MM.1S (cell line): ENCODE data around the gene SLC4A9.
"Not testable (repeated sequence)": the region's sequence is repeated elsewhere in the genome, so short reads cannot be mapped to it uniquely, and the experiment has no call there.

Source experiments
- DNase-seq: peaks from one replicate; pipeline ENCODE4 v3.0.0-alpha.2; 2015
- H2AFZ ChIP-seq: fragments of 300-600 bp; sonication (generic); 2 replicates; pipeline ENCODE4 v1.6.0; 2016; ENCODE audit warnings: antibody characterized with exemption, low read length
- H3F3A ChIP-seq: fragments of 300-600 bp; sonication (generic); 2 replicates; pipeline ENCODE4 v1.6.1; 2016; ENCODE audit warnings: mild to moderate bottlenecking, antibody characterized with exemption, low read length, moderate library complexity, mixed read lengths; ENCODE audit not compliant: insufficient read depth
- H3K27ac ChIP-seq: fragments of 300-600 bp; sonication (generic); 2 replicates; pipeline ENCODE4 v1.5.1; 2016; ENCODE audit warnings: mild to moderate bottlenecking, low read length
- H3K27me3 ChIP-seq: fragments of 300-600 bp; sonication (generic); replicated peaks from 2 replicates; pipeline ENCODE4 v1.6.0; 2016; ENCODE audit warnings: low read length; ENCODE audit not compliant: insufficient read depth
- H3K36me3 ChIP-seq: fragments of 300-600 bp; sonication (generic); replicated peaks from 2 replicates; pipeline ENCODE4 v1.6.1; 2016; ENCODE audit warnings: mild to moderate bottlenecking, low read length, mixed read lengths; ENCODE audit not compliant: insufficient read depth
- H3K4me1 ChIP-seq: fragments of 300-600 bp; sonication (generic); 2 replicates; pipeline ENCODE4 v1.6.1; 2016; ENCODE audit warnings: low read length, mixed read lengths
- H3K4me2 ChIP-seq: fragments of 300-600 bp; sonication (generic); 2 replicates; pipeline ENCODE4 v1.6.0; 2016; ENCODE audit warnings: low read depth, low read length
- H3K4me3 ChIP-seq: fragments of 300-600 bp; sonication (generic); 2 replicates; pipeline ENCODE4 v1.5.1; 2016; ENCODE audit warnings: low read length, mixed read lengths
- H3K79me2 ChIP-seq: fragments of 300-600 bp; sonication (generic); 2 replicates; pipeline ENCODE4 v1.6.1; 2016; ENCODE audit warnings: mixed run types, low read length, mixed read lengths
- H3K9ac ChIP-seq: fragments of 300-600 bp; sonication (generic); 2 replicates; pipeline ENCODE4 v1.6.1; 2016; ENCODE audit warnings: low read length, mixed read lengths
- H3K9me2 ChIP-seq: fragments of 300-600 bp; sonication (generic); replicated peaks from 2 replicates; pipeline ENCODE4 v1.6.1; 2016; ENCODE audit warnings: mild to moderate bottlenecking, low read length, mixed read lengths; ENCODE audit not compliant: insufficient read depth
- H3K9me3 ChIP-seq: fragments of 300-600 bp; sonication (generic); replicated peaks from 2 replicates; pipeline ENCODE4 v1.6.1; 2016; ENCODE audit warnings: mild to moderate bottlenecking, low read length, mixed read lengths; ENCODE audit not compliant: insufficient read depth
- H4K20me1 ChIP-seq: fragments of 300-600 bp; sonication (generic); 2 replicates; pipeline ENCODE4 v1.6.1; 2016; ENCODE audit warnings: mild to moderate bottlenecking, low read length, moderate library complexity, mixed read lengths; ENCODE audit not compliant: insufficient read depth
- CTCF ChIP-seq: fragments of 300-600 bp; sonication (generic); IDR thresholded peaks from 2 replicates; pipeline ENCODE4 v1.5.1; 2016; ENCODE audit warnings: antibody characterized with exemption, low read length, mixed read lengths
- EZH2 ChIP-seq: fragments of 300-600 bp; sonication (generic); optimal IDR thresholded peaks from 2 replicates; pipeline ENCODE3; 2017; ENCODE audit warnings: low read depth, mild to moderate bottlenecking, antibody characterized with exemption, low read length, mixed read lengths
- EZH2phosphoT487 ChIP-seq: fragments of 300-600 bp; sonication (generic); IDR thresholded peaks from 2 replicates; pipeline ENCODE4 v1.6.1; 2018; ENCODE audit warnings: antibody characterized with exemption, low read length

Gene SLC4A9

GRCh38 chr5:140420226-140420570 lies 60.2 kb downstream of the SLC4A9 start:
- no peak overlapping the region for H3K27ac ChIP-seq
- H3K4me1 ChIP-seq: no peaks in the 10 kb centered on the region
- no peak overlapping the region for H3K9ac ChIP-seq
- H3K4me2 ChIP-seq: no peak overlapping the region
- peaks cover 26% of the 10 kb centered on the region for H4K20me1 ChIP-seq
- H3K79me2 ChIP-seq: peaks cover 96% of the 10 kb centered on the region
- no peaks in the 10 kb centered on the region for H3K9me3 ChIP-seq
- no peak overlapping the region for H3K4me3 ChIP-seq
- no peak for DNase-seq
- H2AFZ ChIP-seq: no peak overlapping the region
- H3F3A ChIP-seq: no peaks in the 10 kb centered on the region
- H3K9me2 ChIP-seq: no peaks in the 10 kb centered on the region
- H3K27me3 ChIP-seq: no peaks in the 10 kb centered on the region
- TF ChIP-seq CTCF (no peak), EZH2 (no peak), EZH2phosphoT487 (no peak)
- H3K36me3 ChIP-seq: no peaks in the 10 kb centered on the region; the same call in 1 of the 2 replicates

DNA sequence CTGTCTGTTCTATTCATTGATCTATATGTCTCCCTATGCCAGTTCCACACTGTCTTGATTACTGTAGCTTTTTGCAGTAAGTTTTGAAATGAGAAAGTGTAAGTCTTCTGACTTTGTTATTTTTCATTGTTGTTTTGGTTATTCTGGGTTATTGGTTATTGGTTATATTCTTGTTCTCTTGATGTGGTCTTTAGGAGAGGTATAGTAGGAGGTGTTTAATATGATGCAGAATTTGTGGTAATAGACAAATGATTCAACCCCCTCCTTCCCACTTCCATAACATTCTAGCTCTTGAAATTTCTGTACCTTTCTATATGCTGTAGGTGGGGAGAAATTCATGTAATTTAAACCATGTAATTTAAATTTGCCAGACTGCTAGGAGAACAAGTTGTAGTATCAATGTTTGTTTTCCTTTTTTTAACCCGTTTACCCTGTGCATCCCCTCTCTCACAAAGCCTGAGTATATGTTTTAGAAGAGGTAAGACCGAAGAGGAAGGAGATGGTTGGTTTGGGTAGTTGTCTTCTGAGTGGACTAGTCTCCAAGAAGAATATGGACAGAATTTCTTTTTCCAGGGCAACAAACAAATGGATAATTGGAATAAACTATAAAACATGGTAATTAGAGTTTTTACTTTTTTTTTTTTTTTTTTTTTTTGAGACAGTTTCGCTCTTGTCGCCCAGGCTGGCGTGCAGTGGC lies 60.8 kb downstream of the SLC4A9 start:
- TF ChIP-seq CTCF (no peak), EZH2 (no peak), EZH2phosphoT487 (no peak)
- Histone ChIP-seq H3K4me1 (no peaks in the 10 kb centered on the region), H3K9ac (no peak overlapping the region), H2AFZ (no peak overlapping the region), H3K4me3 (no peak overlapping the region), H3K36me3 (no peaks in the 10 kb centered on the region; the same call in 1 of the 2 replicates), H3K79me2 (peaks cover 98% of the 10 kb centered on the region), H3K4me2 (no peak overlapping the region), H4K20me1 (peaks cover 33% of the 10 kb centered on the region), H3F3A (no peaks in the 10 kb centered on the region), H3K27ac (no peak overlapping the region), H3K27me3 (no peaks in the 10 kb centered on the region), H3K9me2 (no peaks in the 10 kb centered on the region), H3K9me3 (no peaks in the 10 kb centered on the region)
- no peak for DNase-seq

- not testable (repeated sequence) for H3K4me1 ChIP-seq, H3K9me3 ChIP-seq, H3F3A ChIP-seq, H2AFZ ChIP-seq, H3K36me3 ChIP-seq, H3K9ac ChIP-seq, H3K9me2 ChIP-seq, H3K27ac ChIP-seq, H3K4me2 ChIP-seq, H3K27me3 ChIP-seq, H3K4me3 ChIP-seq, DNase-seq
- peaks cover 97% of the 10 kb centered on the region for H3K79me2 ChIP-seq
- peaks cover 33% of the 10 kb centered on the region for H4K20me1 ChIP-seq
Measured at GRCh38 chr5:140421375-140421774, 61.4 kb downstream of the SLC4A9 start.

DNA sequence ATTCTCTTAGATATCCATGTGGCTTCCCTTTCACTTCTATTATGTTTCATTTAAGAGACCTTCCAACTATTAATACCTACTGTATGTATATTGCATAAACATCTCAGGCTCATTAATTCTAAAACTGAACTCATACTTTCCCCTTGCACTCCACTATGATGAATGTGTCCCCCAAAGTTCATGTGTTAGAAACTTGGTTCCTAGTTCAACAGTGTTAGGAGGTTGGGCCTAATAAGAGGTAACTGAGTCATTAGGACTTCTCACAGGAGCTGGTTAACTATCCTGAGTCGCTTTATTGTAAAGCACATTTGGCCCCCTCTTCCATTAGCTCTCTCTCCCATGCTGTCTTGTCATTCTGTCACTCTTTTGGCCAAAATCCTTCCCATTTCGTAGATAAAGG lies 63.6 kb downstream of the SLC4A9 start:
- no peaks in the 10 kb centered on the region for H3F3A ChIP-seq
- H2AFZ ChIP-seq: no peak overlapping the region
- TF ChIP-seq CTCF (no peak), EZH2 (no peak), EZH2phosphoT487 (no peak)
- H4K20me1 ChIP-seq: peaks cover 33% of the 10 kb centered on the region
- no peak overlapping the region for H3K4me2 ChIP-seq
- no peaks in the 10 kb centered on the region for H3K36me3 ChIP-seq
- no peak for DNase-seq
- no peak overlapping the region for H3K9ac ChIP-seq
- H3K4me3 ChIP-seq: no peak overlapping the region
- H3K9me2 ChIP-seq: no peaks in the 10 kb centered on the region
- H3K79me2 ChIP-seq: peaks cover 81% of the 10 kb centered on the region
- no peaks in the 10 kb centered on the region for H3K27me3 ChIP-seq
- no peaks in the 10 kb centered on the region for H3K9me3 ChIP-seq
- no peak overlapping the region for H3K27ac ChIP-seq
- H3K4me1 ChIP-seq: no peaks in the 10 kb centered on the region
